Stomach (tissue), 9 donors: ENCODE results near the gene KPNA2. TPM values are rescaled to one million over a fixed set of nuclear protein-coding genes. Genes with fewer than 3 reads are reported as not detected.
"Not testable (repeated sequence)": the region's sequence is repeated elsewhere in the genome, so short reads cannot be mapped to it uniquely, and the experiment has no call there.

Source experiments
- DNase-seq, 2 donors: peaks; one replicate each; pipeline versions ENCODE4 v3.0.0 to v3.0.0-alpha.2; 2013 to 2019
- H3K27ac ChIP-seq, 5 donors: fragments of 200-600 bp in 4 of 5; sonication (generic) in 4 of 5; one replicate each; pipeline ENCODE4 v1.5.1; 2013 to 2019; ENCODE audit warnings: mild to moderate bottlenecking in 1 of 5, moderate library complexity in 1 of 5
- H3K27me3 ChIP-seq, 3 donors: fragments of 200-600 bp; sonication (generic); one replicate each; pipeline ENCODE4 v1.5.1; 2017 to 2019; ENCODE audit warnings: mixed run types in 1 of 3
- H3K36me3 ChIP-seq, 4 donors: fragments of 200-600 bp; sonication (generic); 1 replicate in 3 of 4; 2 replicates in 1 of 4; pipeline ENCODE4 v1.5.1; 2016 to 2019
- H3K4me1 ChIP-seq, 4 donors: fragments of 200-600 bp; sonication (generic); one replicate each; pipeline ENCODE4 v1.5.1; 2016 to 2019
- H3K4me3 ChIP-seq, 4 donors: fragments of 200-600 bp; sonication (generic) in 3 of 4; one replicate each; pipeline ENCODE4 v1.5.1; 2016 to 2019; ENCODE audit warnings: mild to moderate bottlenecking in 1 of 4
- H3K9me3 ChIP-seq, 4 donors: fragments of 200-600 bp; sonication (generic); one replicate each; pipeline ENCODE4 v1.5.1; 2016 to 2019
- EP300 ChIP-seq: sonication (generic); formaldehyde crosslinking; IDR thresholded peaks from one replicate; pipeline ENCODE4 v1.6.1; 2017; ENCODE audit warnings: antibody characterized with exemption
- POLR2A ChIP-seq, 4 donors: fragments of 450-650 bp; IDR thresholded peaks; one replicate each; pipeline ENCODE4 v1.6.1; 2016; ENCODE audit warnings: antibody characterized with exemption in 4 of 4, control low read depth in 2 of 4, mild to moderate bottlenecking in 1 of 4, moderate library complexity in 1 of 4
- POLR2AphosphoS5 ChIP-seq, 3 donors: sonication (generic); formaldehyde crosslinking; IDR thresholded peaks; one replicate each; pipeline ENCODE4 v1.6.1; 2016; ENCODE audit warnings: antibody characterized with exemption in 3 of 3
- WGBS, 5 donors: extraction: QIAGEN DNeasy Blood & Tissue Kit in 3 of 5; methylation state at CpG; one replicate each; pipeline versions ENCODE4 v1.1.5 to v1.1.7; 2013 to 2018; 5-methylcytosine and 5-hydroxymethylcytosine counted together
- intact Hi-C: fragments of 100-400 bp; cut with DNase I; formaldehyde crosslinking; loops from one replicate; pipeline ENCODE4 v1.15.1; 2023; ENCODE audit warnings: low total_unique reads
- polyA plus RNA-seq, 3 donors: library from polyadenylated mRNA; stranded (reverse); fragments of 200-250 nt; gene quantifications; one replicate each; pipeline ENCODE4 v1.2.3, GENCODE V29; 2013
- total RNA-seq, 5 donors: library from RNA; depleted of rRNA; stranded (reverse); fragments of >200 nt; gene quantifications; one replicate each; pipeline versions ENCODE4 v1.1.0 to v1.2.3, GENCODE V29; 2014 to 2016
- TF ChIP-seq, protein P1 (sequence below), 7 experiments: fragments of 450-650 bp in 4 of 7; fragments of 200-600 bp in 3 of 7; sonication (generic) in 3 of 7; IDR thresholded peaks; one replicate each; pipeline ENCODE4 v1.5.1; 2016 to 2019; ENCODE audit warnings: antibody characterized with exemption in 7 of 7, control low read depth in 2 of 7, mild to moderate bottlenecking in 1 of 7
- donor health status: healthy with polysubstance abuse.
- donor health status: Bipolar disorder and iron deficiency.
- donor health status: healthy.

The KPNA2 gene
- total and polyA plus RNA-seq, 8 donors, result 0.58 to 26.3 (median 15.7) TPM

DNA sequence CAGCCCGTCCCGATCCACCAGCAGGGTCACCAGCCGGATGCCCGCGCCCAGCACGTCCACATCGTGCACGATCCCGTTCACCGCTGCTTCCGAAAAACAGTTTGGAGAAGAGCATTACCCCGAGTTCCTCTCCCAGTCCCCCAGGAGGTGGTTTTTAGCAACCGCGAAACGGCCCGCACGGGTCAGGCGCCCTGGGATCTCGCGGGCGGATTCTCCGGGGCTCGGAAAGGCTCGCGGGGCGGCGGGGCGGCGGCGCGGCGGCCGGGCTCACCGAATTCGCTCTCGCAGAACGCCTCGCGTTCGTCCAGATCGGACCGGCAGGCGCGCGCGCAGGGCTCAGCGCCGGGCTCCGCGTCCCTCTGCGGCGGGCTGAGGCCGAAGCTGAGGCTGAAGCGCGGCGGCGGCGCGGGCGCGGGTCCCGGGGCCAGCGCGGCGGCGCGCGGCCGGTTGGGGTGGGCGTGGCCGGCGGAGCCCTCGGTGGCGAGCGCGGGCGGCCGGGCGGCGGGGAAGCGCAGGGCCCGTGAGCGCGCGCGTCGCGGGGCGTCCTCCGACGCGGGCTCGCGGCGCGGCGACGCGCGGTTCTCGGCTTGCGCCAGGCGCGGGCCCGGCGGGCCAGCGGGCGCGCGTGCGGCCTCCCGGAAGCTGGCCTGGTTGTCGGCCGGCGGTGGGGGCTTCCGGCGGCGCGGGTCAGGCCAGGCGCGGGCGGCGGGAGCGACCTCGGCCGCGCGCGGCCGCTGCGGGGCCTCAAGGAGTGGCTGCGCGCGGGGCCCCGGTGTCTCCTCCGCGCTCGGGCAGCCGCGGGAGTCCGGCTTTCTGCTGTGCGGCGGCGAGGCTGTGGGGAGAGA, 42.2 kb upstream of the KPNA2 start:
- Histone ChIP-seq H3K9me3 (no peaks in the 10 kb centered on the region), H3K4me1 (peaks cover 26 to 42% (median 35%) of the 10 kb centered on the region in 4 donors), H3K27me3 (peaks cover 0 to 13% (median 0%) of the 10 kb centered on the region in 3 donors), H3K36me3 (no peaks in the 10 kb centered on the region), H3K4me3 (peak overlapping the region; percentile 68 to 75 (median 73)), H3K27ac (peak overlapping the region; percentile 94 to 98 (median 95))
- intact Hi-C loops, result no loop called here
- peak; percentile 87 to 95 for DNase-seq
- WGBS, 5 donors, result 0% methylated on average over 41 to 144 of the region's 144 CpGs
- peak in 1 of 3 donors; percentile 64 for TF ChIP-seq POLR2AphosphoS5 (IDR thresholded peaks at IDR 0.05)
- TF ChIP-seq, protein P1, sequence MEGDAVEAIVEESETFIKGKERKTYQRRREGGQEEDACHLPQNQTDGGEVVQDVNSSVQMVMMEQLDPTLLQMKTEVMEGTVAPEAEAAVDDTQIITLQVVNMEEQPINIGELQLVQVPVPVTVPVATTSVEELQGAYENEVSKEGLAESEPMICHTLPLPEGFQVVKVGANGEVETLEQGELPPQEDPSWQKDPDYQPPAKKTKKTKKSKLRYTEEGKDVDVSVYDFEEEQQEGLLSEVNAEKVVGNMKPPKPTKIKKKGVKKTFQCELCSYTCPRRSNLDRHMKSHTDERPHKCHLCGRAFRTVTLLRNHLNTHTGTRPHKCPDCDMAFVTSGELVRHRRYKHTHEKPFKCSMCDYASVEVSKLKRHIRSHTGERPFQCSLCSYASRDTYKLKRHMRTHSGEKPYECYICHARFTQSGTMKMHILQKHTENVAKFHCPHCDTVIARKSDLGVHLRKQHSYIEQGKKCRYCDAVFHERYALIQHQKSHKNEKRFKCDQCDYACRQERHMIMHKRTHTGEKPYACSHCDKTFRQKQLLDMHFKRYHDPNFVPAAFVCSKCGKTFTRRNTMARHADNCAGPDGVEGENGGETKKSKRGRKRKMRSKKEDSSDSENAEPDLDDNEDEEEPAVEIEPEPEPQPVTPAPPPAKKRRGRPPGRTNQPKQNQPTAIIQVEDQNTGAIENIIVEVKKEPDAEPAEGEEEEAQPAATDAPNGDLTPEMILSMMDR (IDR thresholded peaks at IDR 0.05), result no peak
- TF ChIP-seq POLR2A (IDR thresholded peaks at IDR 0.05), result no peak
- TF ChIP-seq EP300, result no peak

DNA sequence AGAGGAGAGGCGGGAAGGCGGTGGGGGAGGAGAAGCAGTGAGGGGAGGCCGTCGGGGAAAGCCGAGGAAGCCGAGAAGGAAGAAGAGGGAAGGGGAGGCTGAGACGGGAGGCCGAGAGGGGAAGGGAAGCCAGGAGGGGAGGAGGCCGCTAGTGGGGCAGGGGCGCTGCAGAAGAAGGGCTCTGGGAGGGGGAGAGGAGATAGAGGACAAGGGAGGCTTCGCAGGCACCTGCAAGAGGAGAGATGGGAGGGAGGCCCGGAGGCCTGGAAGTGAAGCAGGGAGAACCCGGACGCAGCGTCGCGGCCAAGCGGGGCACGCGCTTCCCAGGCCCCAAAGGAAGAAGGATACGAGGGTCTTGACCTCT, 41.6 kb upstream of the KPNA2 start:
- Histone ChIP-seq H3K4me1 (peaks cover 26 to 42% (median 35%) of the 10 kb centered on the region in 4 donors), H3K4me3 (peak overlapping the region; percentile 62 to 75 (median 73)), H3K27ac (peak overlapping the region; percentile 94 to 98 (median 95)), H3K9me3 (no peaks in the 10 kb centered on the region), H3K27me3 (peaks cover 0 to 13% (median 0%) of the 10 kb centered on the region in 3 donors), H3K36me3 (no peaks in the 10 kb centered on the region)
- 3 to 6% (median 5%) methylated on average over 21 of the region's 21 CpGs for WGBS, 5 donors
- no peak for DNase-seq
- intact Hi-C loops, result no loop called here
- TF ChIP-seq, protein P1 (IDR thresholded peaks at IDR 0.05), result no peak
- TF ChIP-seq EP300 (no peak), POLR2AphosphoS5 (IDR thresholded peaks at IDR 0.05) (no peak), POLR2A (IDR thresholded peaks at IDR 0.05) (no peak)

DNA sequence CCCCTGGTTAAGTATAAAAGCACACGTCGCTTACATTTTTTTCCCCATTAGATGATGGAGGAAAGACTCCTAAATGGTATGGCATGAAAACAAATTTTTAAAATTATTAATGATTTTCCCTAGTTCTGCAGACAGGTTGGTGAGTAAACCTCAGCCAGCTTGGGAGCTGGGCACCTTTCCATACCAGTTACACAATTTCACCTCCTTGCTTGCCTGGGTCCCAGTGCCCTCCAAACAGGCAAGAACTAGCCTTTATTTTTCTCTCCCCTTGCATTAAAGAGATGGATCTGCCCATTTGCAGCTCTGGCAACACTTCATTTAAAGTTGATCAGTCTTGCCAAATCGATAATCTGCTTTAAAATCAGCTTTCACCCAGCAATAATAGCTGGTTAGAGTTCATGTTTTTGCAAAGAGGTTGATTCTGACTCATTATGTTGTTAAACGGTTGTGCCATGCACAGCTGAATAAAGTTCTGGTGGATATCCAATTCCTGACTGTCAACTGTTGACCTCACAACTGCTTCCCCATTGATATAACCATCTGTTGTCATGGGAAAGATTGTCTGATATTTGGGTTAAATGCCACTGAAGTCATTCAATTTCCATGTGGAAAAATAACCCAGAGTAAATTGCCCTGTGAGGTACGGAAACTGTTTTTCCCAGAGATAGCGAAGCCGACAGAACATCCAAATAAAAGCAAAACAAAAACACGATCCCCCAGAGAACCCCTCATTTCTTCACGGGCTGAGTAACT, 40.5 kb upstream of the KPNA2 start:
- Histone ChIP-seq H3K9me3 (no peaks in the 10 kb centered on the region), H3K27ac (peak overlapping the region in 3 of 5 donors; percentile 95 to 98 (median 96)), H3K27me3 (peaks cover 0 to 13% (median 0%) of the 10 kb centered on the region in 3 donors), H3K4me3 (peak overlapping the region; percentile 47 to 73 (median 60)), H3K4me1 (peaks cover 26 to 42% (median 35%) of the 10 kb centered on the region in 4 donors), H3K36me3 (no peaks in the 10 kb centered on the region)
- WGBS, 5 donors, result 17 to 22% (median 18%) methylated on average over 9 of the region's 9 CpGs
- peak; percentile 25 to 63 for DNase-seq
- TF ChIP-seq EP300 (no peak), POLR2A (IDR thresholded peaks at IDR 0.05) (no peak), POLR2AphosphoS5 (IDR thresholded peaks at IDR 0.05) (peak in 1 of 3 donors; percentile 31)
- intact Hi-C loops, result no loop called here

DNA sequence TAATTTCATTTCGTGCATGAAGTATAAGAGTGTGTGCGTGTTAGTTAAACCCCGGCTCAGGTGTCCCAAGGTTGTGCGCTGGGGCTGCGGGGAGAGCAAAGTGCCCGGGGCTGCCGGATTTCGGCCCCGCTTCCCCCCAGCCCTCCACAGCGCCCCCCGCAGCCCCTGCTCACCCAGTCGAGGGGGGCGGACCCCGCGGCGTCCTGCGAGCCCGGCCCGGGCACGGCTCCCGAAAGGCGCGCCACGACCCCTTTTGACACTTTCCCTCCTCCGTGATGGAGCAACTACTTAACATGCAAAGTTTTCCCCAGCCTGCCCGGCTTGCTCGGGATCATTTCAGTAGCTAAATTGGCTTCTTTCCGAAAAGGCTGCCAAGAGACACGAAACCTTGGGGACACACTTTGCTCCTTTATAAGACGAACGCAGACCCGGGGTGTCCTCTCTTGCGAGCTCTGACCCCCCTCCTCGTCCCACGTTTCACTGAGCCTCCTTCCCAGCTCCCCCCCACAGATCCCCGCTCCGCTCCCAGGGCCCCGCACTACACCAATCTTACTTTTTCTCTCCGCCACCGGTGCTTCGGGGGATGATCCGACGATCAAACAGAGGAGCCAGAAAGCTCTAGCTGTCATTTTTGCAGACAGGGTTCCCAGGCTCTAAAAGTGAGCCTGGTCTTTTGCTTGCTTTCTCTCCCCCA, 39.8 kb upstream of the KPNA2 start:
- peaks cover 26 to 42% (median 35%) of the 10 kb centered on the region in 4 donors for H3K4me1 ChIP-seq
- peak overlapping the region in 4 of 5 donors; percentile 1 to 98 (median 96) for H3K27ac ChIP-seq
- H3K4me3 ChIP-seq, result peak overlapping the region; percentile 47 to 73 (median 60)
- intact Hi-C loops, result no loop called here
- no peaks in the 10 kb centered on the region for H3K36me3 ChIP-seq
- DNase-seq, result peak; percentile 28 to 68
- WGBS, 5 donors, result 1% methylated on average over 27 to 43 of the region's 43 CpGs
- H3K27me3 ChIP-seq, result peaks cover 0 to 13% (median 0%) of the 10 kb centered on the region in 3 donors
- no peaks in the 10 kb centered on the region for H3K9me3 ChIP-seq
- TF ChIP-seq EP300 (no peak), POLR2A (IDR thresholded peaks at IDR 0.05) (no peak), POLR2AphosphoS5 (IDR thresholded peaks at IDR 0.05) (no peak)
- TF ChIP-seq, protein P1 (IDR thresholded peaks at IDR 0.05), result no peak

DNA sequence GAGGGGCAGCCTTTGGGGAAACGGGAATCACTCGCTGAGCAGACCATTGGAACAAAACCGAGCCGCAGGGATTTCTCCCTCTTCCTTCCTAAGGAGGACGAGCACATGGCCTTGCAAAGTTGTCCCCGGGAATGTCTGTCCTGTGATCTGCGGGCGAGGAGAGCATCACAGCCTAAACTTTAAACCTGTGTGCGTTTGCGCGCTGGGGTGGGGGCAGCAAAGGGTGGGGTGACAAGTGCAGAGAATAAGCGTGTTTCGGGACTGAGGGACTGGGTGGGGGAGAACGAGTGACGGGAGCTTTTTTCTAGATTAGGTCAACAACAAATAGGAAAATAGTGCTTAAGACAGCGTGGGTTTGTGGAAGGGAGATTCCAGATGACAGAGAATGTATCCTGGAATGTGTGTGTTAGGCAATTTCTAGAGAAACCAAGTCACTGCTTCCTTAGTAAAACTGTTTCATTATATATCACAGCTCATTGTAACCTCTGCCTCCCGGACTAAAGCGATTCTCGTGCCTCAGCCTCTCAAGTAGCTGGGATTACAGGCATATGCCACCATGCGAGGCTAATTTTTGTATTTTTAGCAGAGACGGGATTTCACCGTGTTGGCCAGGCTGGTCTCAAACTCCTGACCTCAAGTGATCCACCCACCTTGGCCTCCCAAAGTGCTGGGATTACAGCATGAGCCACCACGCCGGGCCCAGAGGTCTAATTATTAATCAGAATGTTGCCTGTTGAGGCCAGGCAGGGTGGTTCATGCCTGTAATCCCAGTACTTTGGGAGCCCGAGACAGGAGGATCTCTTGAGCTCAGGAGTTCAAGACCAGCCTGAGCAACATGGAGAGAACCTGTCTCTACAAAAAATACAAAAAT, 39.0 kb upstream of the KPNA2 start, which contains the start of gene C17orf58:
Gene C17orf58 (minus strand): TSS at position 169 of the 871 bp plus-strand sequence. CDS start 271 bp downstream, outside the sequence.
- peaks cover 0 to 13% (median 0%) of the 10 kb centered on the region in 3 donors for H3K27me3 ChIP-seq
- H3K9me3 ChIP-seq, H3K36me3 ChIP-seq, intact Hi-C loops: not testable (repeated sequence)
- H3K27ac ChIP-seq, result peak within 1 kb of the TSS in 4 of 5 donors; percentile 1 to 98 (median 96)
- H3K4me1 ChIP-seq, result peaks cover 26 to 42% (median 35%) of the 10 kb centered on the region in 4 donors
- peak within 1 kb of the TSS; percentile 47 to 73 (median 60) for H3K4me3 ChIP-seq
- peak; percentile 23 to 49 for DNase-seq
- 27 to 35% (median 29%) methylated on average over 22 to 25 of the region's 25 CpGs for WGBS, 5 donors
